Measurements from ENCODE around the gene TPSB2. TPM values are rescaled to one million over a fixed set of nuclear protein-coding genes. Genes with fewer than 3 reads are reported as not detected.

Gene TPSB2
- total and polyA plus RNA-seq, 9 of the 15 experiments (the other 6 are each of a cell fraction or from before 2014, with no cell fraction given): 0.18 TPM; not detected in 8

GRCh38 chr16:1181404-1182315 lies 48.3 kb downstream of the TPSB2 start:
- Histone ChIP-seq H3K4me2 (ENCODE audit: insufficient read depth, low read length) (no peak overlapping the region), H3K9me1 (ENCODE audit: control insufficient read depth, insufficient read depth, low read length) (no peaks in the 10 kb centered on the region), H3K4me1 (replicated peaks in 1 of 2; ENCODE audit: control insufficient read depth in 2 of 2, insufficient read depth in 2 of 2, low read length in 2 of 2) (peaks cover 0 to 70% of the 10 kb centered on the region in 2 experiments; a peak in 2 of 5 replicates), H3K4me3 (no peak overlapping the region), H3K36me3 (ENCODE audit: control insufficient read depth, insufficient read depth, low read length) (no peaks in the 10 kb centered on the region), H3K79me2 (ENCODE audit: control insufficient read depth, insufficient read depth, low read length) (no peaks in the 10 kb centered on the region), H3K27ac (ENCODE audit: extremely low read depth, low read depth, low read length) (no peak overlapping the region), H2AFZ (ENCODE audit: low read depth, low read length) (no peak overlapping the region), H3K9ac (ENCODE audit: insufficient read depth in 1 of 2, low read depth in 2 of 2, low read length in 2 of 2) (no peak overlapping the region), H4K20me1 (replicated peaks; ENCODE audit: control insufficient read depth, insufficient read depth, low read length) (peaks cover 9% of the 10 kb centered on the region; the same call in 1 of the 2 replicates), H3K9me3 (replicated peaks; ENCODE audit: control insufficient read depth, insufficient read depth, low read depth, low read length) (no peaks in the 10 kb centered on the region), H3K27me3 (ENCODE audit: control insufficient read depth in 2 of 2, insufficient read depth in 2 of 2, low read length in 2 of 2) (peaks cover 20 to 67% of the 10 kb centered on the region in 2 experiments; a peak in 3 of 5 replicates)
- ChIA-PET POLR2A (interaction anchor here (0.6 to 1.6 kb wide), 5 partner anchors 9 to 294 kb away, joined by 3 to 6 read pairs (median 3); no protein-coding TSS in a partner anchor), CTCF (ENCODE audit: low intra/inter-chr PET ratio) (no interaction called here)
- in situ Hi-C loops (cut with MboI): no loop called here
- WGBS (ENCODE audit: insufficient coverage, low coverage, missing lambda C conversion rate): 10% methylated on average over 38 of the region's 39 CpGs
- BruUV-seq (replicated peaks): no TSS peak
- no peak for DNase-seq (ENCODE audit: extremely low read depth in 1 of 4, low spot score in 3 of 4)
- intact Hi-C loops (cut with micrococcal nuclease): no loop called here
- FAIRE-seq: no peak
- ATAC-seq: no peak
- TF ChIP-seq MITF (IDR thresholded peaks at IDR 0.05): no peak
- no peak for TF ChIP-seq NFIX (CRISPR knock-in tag; IDR thresholded peaks at IDR 0.05; ENCODE audit: low read depth)
- TF ChIP-seq NR2C1 (IDR thresholded peaks at IDR 0.05): no peak
- no peak for TF ChIP-seq NR2C1 (tag; IDR thresholded peaks at IDR 0.05)
- no peak for TF ChIP-seq MED1 (CRISPR knock-in tag; IDR thresholded peaks at IDR 0.05; ENCODE audit: borderline replicate concordance)
- TF ChIP-seq EHMT2 (IDR thresholded peaks at IDR 0.05): no peak
- TF ChIP-seq RFX1 (IDR thresholded peaks at IDR 0.05): no peak
- no peak for TF ChIP-seq POU5F1 (IDR thresholded peaks at IDR 0.05; ENCODE audit: borderline replicate concordance, low read depth, low read length, partially characterized antibody)
- TF ChIP-seq PRMT5 (CRISPR knock-in tag; IDR thresholded peaks at IDR 0.05): no peak
- no peak for TF ChIP-seq GTF2E2 (tag; IDR thresholded peaks at IDR 0.05)
- no peak for TF ChIP-seq PHB (CRISPR knock-in tag; IDR thresholded peaks at IDR 0.05)
- TF ChIP-seq ZNF146 (CRISPR knock-in tag; IDR thresholded peaks at IDR 0.05; ENCODE audit: unreplicated experiment): no peak

Measured in K562 (cell line).